GM12891 (cell line): ENCODE measurements around the gene NOX5.

Experiments
- POLR2A ChIP-seq: IDR thresholded peaks from 2 replicates; pipeline ENCODE4 v1.6.1; 2011; ENCODE audit warnings: low read depth, low read length, control low read depth
- TAF1 ChIP-seq: IDR thresholded peaks from 2 replicates; pipeline ENCODE4 v1.6.1; 2011; ENCODE audit warnings: low read depth, low read length, control low read depth

DNA sequence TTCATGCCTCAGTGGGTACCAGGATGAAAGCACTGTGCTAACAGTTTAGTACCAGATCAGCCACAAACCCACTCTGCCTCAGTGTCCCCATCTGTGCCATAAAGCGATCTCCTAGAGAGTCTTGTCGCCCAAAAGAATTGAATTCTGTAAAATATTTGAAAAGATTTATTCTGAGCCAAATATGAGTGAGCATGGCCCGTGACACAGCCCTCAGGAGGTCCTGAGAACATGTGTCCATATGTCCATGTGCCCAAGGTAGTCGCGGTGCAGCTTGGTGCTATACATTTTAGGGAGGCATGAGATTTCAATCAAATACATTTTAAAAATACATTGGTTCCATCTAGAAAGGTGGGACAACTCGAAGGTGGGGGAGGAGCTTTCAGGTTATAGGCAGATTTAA lies 15.4 kb upstream of the NOX5 start:
- TF ChIP-seq POLR2A: no peak
- no peak for TF ChIP-seq TAF1
